Endothelial cell of umbilical vein (primary cell): ENCODE data around the gene ERCC1.

Source experiments
- EZH2 ChIP-seq: IDR thresholded peaks from 2 replicates; pipeline ENCODE4 v1.6.1; 2012; ENCODE audit warnings: borderline replicate concordance, low read depth, mild to moderate bottlenecking, moderate library complexity, low read length, inconsistent platforms; ENCODE audit not compliant: severe bottlenecking
- JUN ChIP-seq: IDR thresholded peaks from 2 replicates; pipeline ENCODE4 v1.6.1; 2011; ENCODE audit warnings: borderline replicate concordance, low read depth; ENCODE audit not compliant: insufficient read length, insufficient read depth
- MYC ChIP-seq: IDR thresholded peaks from one replicate; pipeline ENCODE4 v1.6.1; 2011; ENCODE audit warnings: mild to moderate bottlenecking, low read depth, low read length
- POLR2A ChIP-seq: IDR thresholded peaks from 2 replicates; pipeline ENCODE4 v1.6.1; 2012; ENCODE audit warnings: low read depth, mild to moderate bottlenecking, control low read depth, low read length
- POLR2AphosphoS5 ChIP-seq: IDR thresholded peaks from 2 replicates; pipeline ENCODE4 v1.6.1; 2012; ENCODE audit warnings: low read depth, mild to moderate bottlenecking, control low read depth, low read length, moderate library complexity; ENCODE audit not compliant: insufficient read depth
- TF ChIP-seq, protein P1 (sequence below), 2 donors: IDR thresholded peaks; 1 replicate in 1 of 2; 2 replicates in 1 of 2; pipeline ENCODE4 v1.5.1; 2011; ENCODE audit warnings: low read length in 2 of 2, mild to moderate bottlenecking in 2 of 2, moderate library complexity in 2 of 2, control low read depth in 1 of 2, inconsistent platforms in 1 of 2, low read depth in 1 of 2; ENCODE audit not compliant: insufficient read depth in 1 of 2; ENCODE audit errors: extremely low read depth in 1 of 2
- TF ChIP-seq, protein P2 (sequence below): IDR thresholded peaks from 2 replicates; pipeline ENCODE4 v1.6.1; 2011; ENCODE audit not compliant: insufficient read depth, insufficient read length

DNA sequence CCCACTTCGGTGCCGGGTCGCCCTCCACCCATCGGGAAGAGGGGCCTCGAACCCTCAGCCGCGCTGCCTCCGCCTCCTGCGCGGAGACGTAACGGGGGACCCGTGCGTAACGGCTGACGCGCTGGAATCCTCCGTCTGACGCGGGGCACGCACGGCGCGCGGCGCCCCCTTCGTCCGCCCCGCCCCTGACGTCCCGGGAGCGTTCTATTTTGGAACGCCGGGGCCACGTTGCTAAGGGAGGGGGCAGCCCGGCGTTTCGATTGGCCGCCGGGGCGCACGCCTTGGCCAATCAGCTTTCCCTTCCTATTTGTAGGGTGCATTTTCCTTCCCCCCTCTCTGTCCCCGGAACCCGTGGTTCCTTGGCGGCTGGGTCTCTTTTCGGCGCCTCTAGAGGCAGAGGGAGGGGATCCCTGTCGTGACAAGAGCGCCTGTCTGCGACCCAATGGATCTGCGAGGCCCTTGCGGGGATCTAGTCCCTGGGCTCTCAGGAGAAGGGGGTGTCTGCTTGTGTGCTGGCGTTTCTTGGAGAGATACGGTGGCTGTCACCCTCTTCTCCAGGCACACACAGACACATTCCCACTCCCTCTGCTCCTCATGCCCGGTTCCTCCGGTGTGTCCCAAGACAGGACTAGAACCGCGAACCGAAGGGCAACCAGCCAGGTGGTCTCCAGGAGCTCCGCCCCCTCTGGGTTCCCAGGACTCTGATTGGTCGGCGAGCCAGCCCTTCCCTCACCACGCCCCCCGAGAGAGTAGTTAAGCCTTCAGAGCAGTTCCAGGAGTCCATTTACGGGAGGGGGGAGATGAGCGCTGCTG lies 45.6 kb upstream of the ERCC1 start:
- TF ChIP-seq, protein P1, sequence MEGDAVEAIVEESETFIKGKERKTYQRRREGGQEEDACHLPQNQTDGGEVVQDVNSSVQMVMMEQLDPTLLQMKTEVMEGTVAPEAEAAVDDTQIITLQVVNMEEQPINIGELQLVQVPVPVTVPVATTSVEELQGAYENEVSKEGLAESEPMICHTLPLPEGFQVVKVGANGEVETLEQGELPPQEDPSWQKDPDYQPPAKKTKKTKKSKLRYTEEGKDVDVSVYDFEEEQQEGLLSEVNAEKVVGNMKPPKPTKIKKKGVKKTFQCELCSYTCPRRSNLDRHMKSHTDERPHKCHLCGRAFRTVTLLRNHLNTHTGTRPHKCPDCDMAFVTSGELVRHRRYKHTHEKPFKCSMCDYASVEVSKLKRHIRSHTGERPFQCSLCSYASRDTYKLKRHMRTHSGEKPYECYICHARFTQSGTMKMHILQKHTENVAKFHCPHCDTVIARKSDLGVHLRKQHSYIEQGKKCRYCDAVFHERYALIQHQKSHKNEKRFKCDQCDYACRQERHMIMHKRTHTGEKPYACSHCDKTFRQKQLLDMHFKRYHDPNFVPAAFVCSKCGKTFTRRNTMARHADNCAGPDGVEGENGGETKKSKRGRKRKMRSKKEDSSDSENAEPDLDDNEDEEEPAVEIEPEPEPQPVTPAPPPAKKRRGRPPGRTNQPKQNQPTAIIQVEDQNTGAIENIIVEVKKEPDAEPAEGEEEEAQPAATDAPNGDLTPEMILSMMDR (IDR thresholded peaks at IDR 0.05; ENCODE audit: extremely low read depth in 1 of 2, insufficient read depth in 1 of 2, low read depth in 1 of 2, low read length in 2 of 2), result no peak
- TF ChIP-seq, protein P2, sequence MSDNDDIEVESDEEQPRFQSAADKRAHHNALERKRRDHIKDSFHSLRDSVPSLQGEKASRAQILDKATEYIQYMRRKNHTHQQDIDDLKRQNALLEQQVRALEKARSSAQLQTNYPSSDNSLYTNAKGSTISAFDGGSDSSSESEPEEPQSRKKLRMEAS, result peak; percentile 55
- TF ChIP-seq EZH2, result no peak
- TF ChIP-seq POLR2A, result no peak
- TF ChIP-seq POLR2AphosphoS5, result peak; percentile 50
- no peak for TF ChIP-seq JUN
- TF ChIP-seq MYC, result no peak
